OCI-LY1 (cell line): ENCODE measurements around the gene IL5RA.

ENCODE experiments used
- EZH2 ChIP-seq: fragments of 200-600 bp; sonication (generic), shearing (Covaris generic); IDR thresholded peaks from 2 replicates; pipeline ENCODE4 v1.8.0; 2017; ENCODE audit warnings: borderline replicate concordance, mixed run types, mild to moderate bottlenecking, antibody characterized with exemption, low read length, moderate library complexity, mixed read lengths
- TF ChIP-seq, protein P1 (sequence below): fragments of 200-600 bp; sonication (generic), shearing (Covaris generic); IDR thresholded peaks from 2 replicates; pipeline ENCODE4 v1.5.1; 2017; ENCODE audit warnings: mild to moderate bottlenecking, antibody characterized with exemption, low read length, moderate library complexity, mixed read lengths

- TF ChIP-seq, protein P1, sequence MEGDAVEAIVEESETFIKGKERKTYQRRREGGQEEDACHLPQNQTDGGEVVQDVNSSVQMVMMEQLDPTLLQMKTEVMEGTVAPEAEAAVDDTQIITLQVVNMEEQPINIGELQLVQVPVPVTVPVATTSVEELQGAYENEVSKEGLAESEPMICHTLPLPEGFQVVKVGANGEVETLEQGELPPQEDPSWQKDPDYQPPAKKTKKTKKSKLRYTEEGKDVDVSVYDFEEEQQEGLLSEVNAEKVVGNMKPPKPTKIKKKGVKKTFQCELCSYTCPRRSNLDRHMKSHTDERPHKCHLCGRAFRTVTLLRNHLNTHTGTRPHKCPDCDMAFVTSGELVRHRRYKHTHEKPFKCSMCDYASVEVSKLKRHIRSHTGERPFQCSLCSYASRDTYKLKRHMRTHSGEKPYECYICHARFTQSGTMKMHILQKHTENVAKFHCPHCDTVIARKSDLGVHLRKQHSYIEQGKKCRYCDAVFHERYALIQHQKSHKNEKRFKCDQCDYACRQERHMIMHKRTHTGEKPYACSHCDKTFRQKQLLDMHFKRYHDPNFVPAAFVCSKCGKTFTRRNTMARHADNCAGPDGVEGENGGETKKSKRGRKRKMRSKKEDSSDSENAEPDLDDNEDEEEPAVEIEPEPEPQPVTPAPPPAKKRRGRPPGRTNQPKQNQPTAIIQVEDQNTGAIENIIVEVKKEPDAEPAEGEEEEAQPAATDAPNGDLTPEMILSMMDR, result no peak
- TF ChIP-seq EZH2, result no peak
These were observed 45.9 kb downstream of the IL5RA start for GRCh38 chr3:3064297-3064696.
